Adrenal gland (tissue), 12 donors: Measurements from ENCODE around the gene PDIA2. TPM values are rescaled to one million over a fixed set of nuclear protein-coding genes. Genes with fewer than 3 reads are reported as not detected.

ENCODE experiments used
- DNase-seq, 7 donors: peaks; one replicate each; pipeline ENCODE4 v3.0.0-alpha.2; 2019 to 2020
- H3K27ac ChIP-seq, 5 donors: fragments of 200-600 bp; sonication (generic) in 4 of 5; 1 replicate in 3 of 5; 2 replicates in 2 of 5; pipeline versions ENCODE4 v1.5.1 to v1.8.0; 2016 to 2020; ENCODE audit warnings: mild to moderate bottlenecking in 1 of 5
- H3K27me3 ChIP-seq: fragments of 200-600 bp; 2 replicates; pipeline ENCODE4 v1.8.0; 2021
- H3K36me3 ChIP-seq, 2 donors: fragments of 200-600 bp; replicated peaks in 1 of 2; 1 replicate in 1 of 2; 2 replicates in 1 of 2; pipeline versions ENCODE4 v1.5.1 to v1.8.0; 2018 to 2022
- H3K4me1 ChIP-seq, 2 donors: fragments of 200-600 bp; replicated peaks in 1 of 2; 1 replicate in 1 of 2; 2 replicates in 1 of 2; pipeline versions ENCODE4 v1.5.1 to v1.8.0; 2018 to 2021
- H3K4me3 ChIP-seq, 4 donors: fragments of 200-600 bp; sonication (generic) in 3 of 4; one replicate each; pipeline ENCODE4 v1.5.1; 2016 to 2018
- H3K9me3 ChIP-seq, 3 donors: fragments of 200-600 bp; sonication (generic) in 1 of 3; replicated peaks in 1 of 3; 1 replicate in 2 of 3; 2 replicates in 1 of 3; pipeline versions ENCODE4 v1.5.1 to v1.8.0; 2016 to 2021
- CTCF ChIP-seq, 6 experiments: fragments of 450-650 bp in 4 of 6; fragments of 200-600 bp in 2 of 6; sonication (generic) in 1 of 6; IDR thresholded peaks; 1 replicate in 5 of 6; 2 replicates in 1 of 6; pipeline versions ENCODE4 v1.5.1 to v1.8.0; 2016 to 2021; ENCODE audit warnings: antibody characterized with exemption in 6 of 6, mild to moderate bottlenecking in 2 of 6, moderate library complexity in 1 of 6
- POLR2A ChIP-seq, 2 donors: fragments of 450-650 bp; IDR thresholded peaks; one replicate each; pipeline ENCODE4 v1.6.1; 2017; ENCODE audit warnings: antibody characterized with exemption in 2 of 2, mild to moderate bottlenecking in 2 of 2, moderate library complexity in 1 of 2
- WGBS, 4 donors: extraction: QIAGEN DNeasy Blood & Tissue Kit in 2 of 4; methylation state at CpG; one replicate each; pipeline versions ENCODE4 v1.1.5 to v1.1.7; 2013 to 2017; 5-methylcytosine and 5-hydroxymethylcytosine counted together
- intact Hi-C, 2 donors: fragments of 100-400 bp; cut with DNase I; formaldehyde crosslinking; loops; one replicate each; pipeline versions ENCODE4 v1.14.1 to v1.15.0; 2022 to 2023
- polyA plus RNA-seq, 3 donors: library from polyadenylated mRNA; stranded (reverse); fragments of 200-250 nt in 2 of 3; fragments of 350-450 nt in 1 of 3; fragmentation: Illumina TruSeq in 1 of 3; extraction: RNeasy Lipid Tissue Mini Kit (QIAGEN cat#74804) in 1 of 3; gene quantifications; one replicate each; pipeline ENCODE4 v1.2.3, GENCODE V29; 2013 to 2014
- total RNA-seq, 9 donors: library from RNA; depleted of rRNA in 4 of 9; stranded (reverse); fragments of >200 nt in 4 of 9; fragments of 120-200 nt in 1 of 9; fragmentation: NEBNext Ultra II Directional in 1 of 9; extraction: Animal tissue kit (Norgen Biotek cat#: 25700) in 1 of 9; gene quantifications; one replicate each; pipeline versions ENCODE4 v1.1.0 to v1.2.4, GENCODE V29; 2013 to 2023
- donor health status: healthy with polysubstance abuse.
- donor health status: Bipolar disorder and iron deficiency.
- donor health status: DM: yes; HTN: yes; CAD: no.
- donor health status: DM: no; HTN: no; CAD: no.
- donor health status: DM: no; HTN: no; CAD: no.
- donor health status: DM: yes; HTN: yes; CAD: no.

The PDIA2 gene
- total and polyA plus RNA-seq, 12 donors, result 0.28 to 9.7 (median 0.86) TPM; not detected in 4

GRCh38 chr16:290681-291405 lies 7.9 kb downstream of the PDIA2 start:
- WGBS, 4 donors, result 93 to 95% (median 95%) methylated on average over 28 to 50 of the region's 50 CpGs
- intact Hi-C loops, result no loop called here
- Histone ChIP-seq H3K4me3 (no peak overlapping the region), H3K27ac (no peak overlapping the region), H3K9me3 (no peaks in the 10 kb centered on the region), H3K27me3 (no peaks in the 10 kb centered on the region), H3K36me3 (peaks cover 0 to 40% of the 10 kb centered on the region in 2 donors), H3K4me1 (no peaks in the 10 kb centered on the region)
- TF ChIP-seq POLR2A (IDR thresholded peaks at IDR 0.05) (no peak), CTCF (IDR thresholded peaks at IDR 0.05) (no peak)
- DNase-seq, result no peak

- H3K27ac ChIP-seq, result no peak overlapping the region
- TF ChIP-seq POLR2A (IDR thresholded peaks at IDR 0.05) (no peak), CTCF (IDR thresholded peaks at IDR 0.05) (no peak)
- DNase-seq, result no peak
- no peaks in the 10 kb centered on the region for H3K4me1 ChIP-seq
- H3K4me3 ChIP-seq, result no peak overlapping the region
- H3K27me3 ChIP-seq, result no peaks in the 10 kb centered on the region
- H3K9me3 ChIP-seq, result no peaks in the 10 kb centered on the region
- H3K36me3 ChIP-seq, result peaks cover 0 to 43% of the 10 kb centered on the region in 2 donors
- WGBS, 4 donors, result 86 to 92% (median 90%) methylated on average over 12 to 17 of the region's 17 CpGs
- intact Hi-C loops, result no loop called here
Measured at GRCh38 chr16:291539-291938, 8.6 kb downstream of the PDIA2 start.

- no peak for TF ChIP-seq CTCF (IDR thresholded peaks at IDR 0.05)
- no peak for TF ChIP-seq POLR2A (IDR thresholded peaks at IDR 0.05)
- peaks cover 0 to 42% of the 10 kb centered on the region in 2 donors for H3K36me3 ChIP-seq
- H3K27ac ChIP-seq, result no peak overlapping the region
- 91 to 93% (median 92%) methylated on average over 18 to 32 of the region's 32 CpGs for WGBS, 4 donors
- intact Hi-C loops, result no loop called here
- DNase-seq, result no peak
- no peaks in the 10 kb centered on the region for H3K9me3 ChIP-seq
- no peaks in the 10 kb centered on the region for H3K27me3 ChIP-seq
- no peak overlapping the region for H3K4me3 ChIP-seq
- H3K4me1 ChIP-seq, result no peaks in the 10 kb centered on the region
Measured at GRCh38 chr16:293043-293775, 10.2 kb downstream of the PDIA2 start.

GRCh38 chr16:296276-296675 lies 13.3 kb downstream of the PDIA2 start:
- Histone ChIP-seq H3K27me3 (no peaks in the 10 kb centered on the region), H3K9me3 (no peaks in the 10 kb centered on the region), H3K4me1 (no peaks in the 10 kb centered on the region), H3K36me3 (peaks cover 0 to 26% of the 10 kb centered on the region in 2 donors), H3K4me3 (no peak overlapping the region), H3K27ac (no peak overlapping the region)
- no peak for TF ChIP-seq POLR2A (IDR thresholded peaks at IDR 0.05)
- TF ChIP-seq CTCF (IDR thresholded peaks at IDR 0.05), result no peak
- 93 to 100% (median 95%) methylated on average over 9 to 14 of the region's 14 CpGs; no CpG with 5 or more reads in 1 of the 4 donors for WGBS, 4 donors
- intact Hi-C loops, result no loop called here
- DNase-seq, result no peak
